Retinal pigment epithelial cell (primary cell): ENCODE measurements around the gene USP47.

Experiments used
- DNase-seq: peaks from one replicate; pipeline ENCODE4 v3.0.0-alpha.2; 2010; ENCODE audit warnings: low read depth
- H3K4me3 ChIP-seq: 2 replicates; pipeline ENCODE4 v1.5.1; 2011; ENCODE audit warnings: mild to moderate bottlenecking, low read length, control low read depth, moderate library complexity
- CTCF ChIP-seq: conservative IDR thresholded peaks from 2 replicates; pipeline ENCODE4 v1.5.1; 2011; ENCODE audit warnings: low read depth, low read length, control low read depth, inconsistent platforms

The USP47 gene

GRCh38 chr11:11969380-11970215 lies 127.8 kb downstream of the USP47 start:
- DNase-seq = no peak
- no peak for TF ChIP-seq CTCF
- no peak overlapping the region for H3K4me3 ChIP-seq

GRCh38 chr11:11970556-11970955 lies 128.8 kb downstream of the USP47 start:
- no peak for DNase-seq
- no peak for TF ChIP-seq CTCF

GRCh38 chr11:11971906-11972547 lies 130.3 kb downstream of the USP47 start:
- DNase-seq = no peak
- H3K4me3 ChIP-seq = no peak overlapping the region
- TF ChIP-seq CTCF = no peak

More at GRCh38 chr11:11970556-11970955, 128.8 kb downstream of the USP47 start:
- H3K4me3 ChIP-seq = no peak overlapping the region

GRCh38 chr11:11972730-11973341 lies 131.1 kb downstream of the USP47 start:
- no peak for TF ChIP-seq CTCF
- no peak overlapping the region for H3K4me3 ChIP-seq
- DNase-seq = no peak

GRCh38 chr11:11973361-11973800 lies 131.6 kb downstream of the USP47 start:
- no peak for DNase-seq
- no peak for TF ChIP-seq CTCF
- H3K4me3 ChIP-seq = no peak overlapping the region

GRCh38 chr11:11973866-11974265 lies 132.1 kb downstream of the USP47 start:
- TF ChIP-seq CTCF = no peak
- H3K4me3 ChIP-seq = no peak overlapping the region
- DNase-seq = no peak
